ENCODE results near the gene C1GALT1. TPM values are rescaled to one million over a fixed set of nuclear protein-coding genes. Genes with fewer than 3 reads are reported as not detected.

C1GALT1 gene
- total RNA-seq, 1 donor from 2014 or later = 29.0 TPM

DNA sequence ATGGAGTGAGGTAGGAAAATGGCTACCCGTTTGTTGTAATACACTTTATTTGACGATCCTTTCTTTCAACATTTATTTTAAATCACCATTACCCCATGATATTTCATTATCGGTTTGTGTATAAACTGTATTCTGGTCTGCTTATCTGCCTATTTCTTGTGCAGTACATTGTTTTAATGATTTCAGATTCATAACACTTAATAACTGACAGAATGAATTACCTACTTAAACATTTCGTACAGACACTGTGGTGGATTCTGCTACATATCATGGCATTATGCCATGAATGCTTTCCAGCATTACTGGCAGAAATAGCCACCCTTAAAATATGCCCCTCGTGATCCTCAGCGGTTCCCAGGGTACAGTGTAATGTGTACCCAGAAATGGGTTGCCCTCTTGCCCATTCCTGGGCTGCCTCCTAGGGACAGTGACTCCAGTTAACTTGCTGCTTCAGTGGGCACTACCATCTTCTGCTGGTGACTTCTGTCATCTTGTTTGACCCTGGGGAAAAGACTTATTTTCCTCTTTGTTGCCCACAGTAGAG lies 74.5 kb downstream of the C1GALT1 start:
- no peak overlapping the region for H3K27ac ChIP-seq
- TF ChIP-seq POLR2A (IDR thresholded peaks at IDR 0.05) = no peak
- TF ChIP-seq, protein P1, sequence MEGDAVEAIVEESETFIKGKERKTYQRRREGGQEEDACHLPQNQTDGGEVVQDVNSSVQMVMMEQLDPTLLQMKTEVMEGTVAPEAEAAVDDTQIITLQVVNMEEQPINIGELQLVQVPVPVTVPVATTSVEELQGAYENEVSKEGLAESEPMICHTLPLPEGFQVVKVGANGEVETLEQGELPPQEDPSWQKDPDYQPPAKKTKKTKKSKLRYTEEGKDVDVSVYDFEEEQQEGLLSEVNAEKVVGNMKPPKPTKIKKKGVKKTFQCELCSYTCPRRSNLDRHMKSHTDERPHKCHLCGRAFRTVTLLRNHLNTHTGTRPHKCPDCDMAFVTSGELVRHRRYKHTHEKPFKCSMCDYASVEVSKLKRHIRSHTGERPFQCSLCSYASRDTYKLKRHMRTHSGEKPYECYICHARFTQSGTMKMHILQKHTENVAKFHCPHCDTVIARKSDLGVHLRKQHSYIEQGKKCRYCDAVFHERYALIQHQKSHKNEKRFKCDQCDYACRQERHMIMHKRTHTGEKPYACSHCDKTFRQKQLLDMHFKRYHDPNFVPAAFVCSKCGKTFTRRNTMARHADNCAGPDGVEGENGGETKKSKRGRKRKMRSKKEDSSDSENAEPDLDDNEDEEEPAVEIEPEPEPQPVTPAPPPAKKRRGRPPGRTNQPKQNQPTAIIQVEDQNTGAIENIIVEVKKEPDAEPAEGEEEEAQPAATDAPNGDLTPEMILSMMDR (IDR thresholded peaks at IDR 0.05) = no peak
- no peak for TF ChIP-seq POLR2AphosphoS5 (IDR thresholded peaks at IDR 0.05; ENCODE audit: insufficient read depth in 1 of 2, low read depth in 1 of 2)
- no peaks in the 10 kb centered on the region for H3K36me3 ChIP-seq
- H3K27me3 ChIP-seq = no peaks in the 10 kb centered on the region
- no peak overlapping the region for H3K4me3 ChIP-seq
- no peak for DNase-seq (ENCODE audit: extremely low spot score in 2 of 2)
- intact Hi-C loops (cut with DNase I) = no loop called here
- H3K4me1 ChIP-seq = no peaks in the 10 kb centered on the region
- H3K9me3 ChIP-seq = no peaks in the 10 kb centered on the region

DNA sequence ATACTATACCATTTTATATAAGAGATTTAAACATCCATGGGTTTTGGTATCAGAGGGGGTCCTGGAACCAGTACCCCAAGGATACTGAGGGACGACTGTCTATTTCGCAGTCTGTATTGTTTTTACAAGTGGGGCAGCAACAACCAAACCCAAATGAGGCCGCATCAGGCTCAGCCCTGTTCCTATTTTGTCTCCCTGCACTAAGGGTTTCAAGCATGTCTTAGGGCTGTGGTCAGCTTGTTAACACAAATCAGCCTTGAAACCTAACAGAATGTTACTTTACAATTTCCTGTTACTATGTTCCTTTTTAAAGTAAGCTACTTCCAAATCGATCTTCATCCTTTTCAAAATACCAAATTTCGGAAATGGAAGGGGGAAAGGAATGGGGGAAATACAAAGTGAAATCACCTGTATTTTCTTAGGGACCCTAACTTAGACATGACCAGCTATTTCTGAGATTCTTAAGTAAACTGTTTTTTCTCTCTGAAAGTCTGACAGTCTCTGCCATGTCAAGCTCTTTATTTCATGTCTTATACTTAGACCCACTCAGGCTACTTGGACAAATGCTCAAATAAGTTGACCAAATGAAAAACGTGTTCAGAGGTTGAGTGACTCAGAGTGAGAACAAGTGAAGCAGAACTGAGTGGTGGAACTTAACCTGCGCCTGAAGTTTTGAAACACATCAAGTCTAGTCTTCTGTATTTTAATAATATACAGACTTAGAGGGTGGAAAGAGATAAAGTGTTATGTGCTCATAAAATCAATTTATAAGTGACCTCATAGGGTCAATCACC lies 75.8 kb downstream of the C1GALT1 start:
- TF ChIP-seq POLR2A (IDR thresholded peaks at IDR 0.05) (no peak), POLR2AphosphoS5 (IDR thresholded peaks at IDR 0.05; ENCODE audit: insufficient read depth in 1 of 2, low read depth in 1 of 2) (no peak)
- TF ChIP-seq, protein P1 (IDR thresholded peaks at IDR 0.05) = no peak
- no peaks in the 10 kb centered on the region for H3K4me1 ChIP-seq
- no peak overlapping the region for H3K27ac ChIP-seq
- no peak for DNase-seq (ENCODE audit: extremely low spot score in 2 of 2)
- intact Hi-C loops (cut with DNase I) = no loop called here
- no peaks in the 10 kb centered on the region for H3K36me3 ChIP-seq
- H3K4me3 ChIP-seq = no peak overlapping the region
- H3K9me3 ChIP-seq = no peaks in the 10 kb centered on the region
- H3K27me3 ChIP-seq = no peaks in the 10 kb centered on the region

DNA sequence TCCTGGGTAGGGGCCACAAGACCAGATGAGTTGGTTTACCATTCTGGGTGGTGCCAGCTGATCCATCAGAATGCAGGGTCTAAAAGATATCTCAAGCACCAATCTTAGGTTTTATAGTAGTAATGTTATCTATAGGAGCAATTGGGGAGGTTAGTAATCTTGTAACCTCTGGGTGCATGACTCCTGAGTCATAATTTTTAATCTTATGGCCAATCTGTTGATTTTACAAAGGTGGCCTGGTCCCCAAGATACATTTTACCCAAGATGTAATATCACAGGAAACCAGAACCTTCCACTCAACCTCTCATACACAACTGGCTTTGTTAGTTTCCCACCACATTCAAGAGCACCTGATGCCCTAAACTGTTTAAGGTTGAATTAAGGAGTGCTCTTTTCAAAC lies 79.5 kb downstream of the C1GALT1 start:
- Histone ChIP-seq H3K9me3 (no peaks in the 10 kb centered on the region), H3K27ac (no peak overlapping the region), H3K27me3 (no peaks in the 10 kb centered on the region), H3K36me3 (no peaks in the 10 kb centered on the region), H3K4me1 (no peaks in the 10 kb centered on the region), H3K4me3 (no peak overlapping the region)
- no peak for DNase-seq (ENCODE audit: extremely low spot score in 2 of 2)
- intact Hi-C loops (cut with DNase I) = no loop called here
- TF ChIP-seq POLR2A (IDR thresholded peaks at IDR 0.05) = no peak
- TF ChIP-seq, protein P1 (IDR thresholded peaks at IDR 0.05) = no peak
- TF ChIP-seq POLR2AphosphoS5 (IDR thresholded peaks at IDR 0.05; ENCODE audit: insufficient read depth in 1 of 2, low read depth in 1 of 2) = no peak

DNA sequence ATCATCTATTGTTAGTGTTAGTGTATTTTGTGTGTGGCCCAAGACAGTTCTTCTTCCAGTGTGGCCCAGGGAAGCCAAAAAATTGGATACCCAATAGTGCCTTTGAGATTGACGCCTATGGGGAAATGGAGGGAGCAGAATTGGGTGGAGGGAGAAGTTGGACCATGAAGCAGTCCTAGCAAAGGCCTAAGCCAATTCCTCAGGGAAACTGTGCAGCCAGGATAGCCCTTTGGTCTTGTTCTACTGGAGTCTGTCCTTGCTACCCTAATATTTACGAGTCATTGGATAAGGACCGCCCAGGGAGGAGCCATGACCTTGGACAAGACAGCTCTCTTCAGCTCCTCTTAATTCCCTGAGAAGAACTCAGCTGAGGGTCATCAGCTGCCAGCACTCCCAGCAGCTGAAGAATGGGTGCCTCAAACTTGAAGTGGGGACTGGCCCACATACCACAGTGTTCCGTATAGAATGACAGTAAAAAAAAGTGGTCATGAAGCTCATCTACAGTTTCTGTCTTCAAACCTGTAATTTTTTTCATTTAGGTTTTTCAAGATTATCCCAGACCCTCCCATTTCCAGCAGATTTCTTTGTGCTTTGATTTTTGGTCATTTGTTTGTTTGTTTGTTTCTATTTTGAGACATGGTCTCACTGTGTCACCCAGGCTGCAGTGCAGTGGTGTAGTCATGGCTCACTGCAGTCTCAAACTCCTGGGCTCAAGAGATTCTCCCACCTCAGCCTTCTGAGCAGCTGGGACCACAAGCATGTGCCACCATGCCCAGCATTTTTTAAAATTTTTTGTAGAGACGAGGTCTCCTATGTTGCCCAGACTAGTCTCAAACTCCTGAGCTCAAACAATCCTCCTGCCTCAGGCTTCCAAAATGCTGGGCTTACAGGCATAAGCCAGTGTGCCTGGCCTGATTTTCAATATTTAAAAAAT lies 81.2 kb downstream of the C1GALT1 start:
- no peaks in the 10 kb centered on the region for H3K36me3 ChIP-seq
- no peak overlapping the region for H3K27ac ChIP-seq
- no peaks in the 10 kb centered on the region for H3K9me3 ChIP-seq
- no peak for DNase-seq (ENCODE audit: extremely low spot score in 2 of 2)
- no peaks in the 10 kb centered on the region for H3K4me1 ChIP-seq
- no peaks in the 10 kb centered on the region for H3K27me3 ChIP-seq
- no peak overlapping the region for H3K4me3 ChIP-seq
- intact Hi-C loops (cut with DNase I) = no loop called here
- TF ChIP-seq, protein P1 (IDR thresholded peaks at IDR 0.05) = no peak
- no peak for TF ChIP-seq POLR2AphosphoS5 (IDR thresholded peaks at IDR 0.05; ENCODE audit: insufficient read depth in 1 of 2, low read depth in 1 of 2)
- no peak for TF ChIP-seq POLR2A (IDR thresholded peaks at IDR 0.05)

All from vagina (tissue), 2 donors.